ENCODE data around the gene MVB12B. TPM values are rescaled to one million over a fixed set of nuclear protein-coding genes. Genes with fewer than 3 reads are reported as not detected.

MVB12B gene
- total RNA-seq, 4 donors from 2014 or later, result 27.2 to 36.9 (median 33.2) TPM

GRCh38 chr9:126509718-126510117, 183.1 kb downstream of the MVB12B start:
- Histone ChIP-seq H3K4me3 (no peak overlapping the region), H3K4me1 (peaks cover 0 to 18% (median 5%) of the 10 kb centered on the region in 4 donors), H3K27me3 (peaks cover 0 to 26% of the 10 kb centered on the region in 2 donors), H3K9me3 (no peaks in the 10 kb centered on the region), H3K27ac (no peak overlapping the region), H3K36me3 (peaks cover 0 to 14% (median 0%) of the 10 kb centered on the region in 3 donors)
- TF ChIP-seq CTCF (IDR thresholded peaks at IDR 0.05) (no peak), POLR2A (IDR thresholded peaks at IDR 0.05) (no peak), EP300 (IDR thresholded peaks at IDR 0.05) (no peak)
- DNase-seq (ENCODE audit: low spot score in 2 of 2), result no peak
- 79 to 85% methylated on average over 4 to 5 of the region's 5 CpGs for WGBS, 2 donors

- H3K36me3 ChIP-seq, result peaks cover 0 to 5% (median 0%) of the 10 kb centered on the region in 3 donors
- H3K27me3 ChIP-seq, result peaks cover 0 to 31% of the 10 kb centered on the region in 2 donors
- no peak overlapping the region for H3K4me3 ChIP-seq
- peaks cover 0 to 26% (median 5%) of the 10 kb centered on the region in 4 donors for H3K4me1 ChIP-seq
- no peak for TF ChIP-seq POLR2A (IDR thresholded peaks at IDR 0.05)
- TF ChIP-seq EP300 (IDR thresholded peaks at IDR 0.05), result no peak
- TF ChIP-seq CTCF (IDR thresholded peaks at IDR 0.05), result no peak
- no peak for DNase-seq (ENCODE audit: low spot score in 2 of 2)
- H3K9me3 ChIP-seq, result no peaks in the 10 kb centered on the region
- no peak overlapping the region for H3K27ac ChIP-seq
- 52 to 66% methylated on average over 6 of the region's 6 CpGs for WGBS, 2 donors
These were observed 183.9 kb downstream of the MVB12B start for GRCh38 chr9:126510564-126510963.

- Histone ChIP-seq H3K27me3 (peaks cover 0 to 39% of the 10 kb centered on the region in 2 donors), H3K27ac (no peak overlapping the region)
- no peak for DNase-seq (ENCODE audit: low spot score in 2 of 2)
These were observed 184.8 kb downstream of the MVB12B start for GRCh38 chr9:126511411-126511810.

GRCh38 chr9:126513159-126514036, 186.8 kb downstream of the MVB12B start:
- H3K4me3 ChIP-seq, result peak overlapping the region in 1 of 4 donors; percentile 40
- no peak for DNase-seq (ENCODE audit: low spot score in 2 of 2)
- H3K27me3 ChIP-seq, result peaks cover 0 to 48% of the 10 kb centered on the region in 2 donors
- H3K9me3 ChIP-seq, result no peaks in the 10 kb centered on the region
- no peak for TF ChIP-seq POLR2A (IDR thresholded peaks at IDR 0.05)
- TF ChIP-seq EP300 (IDR thresholded peaks at IDR 0.05), result no peak
- no peak for TF ChIP-seq CTCF (IDR thresholded peaks at IDR 0.05)
- H3K4me1 ChIP-seq, result peaks cover 0 to 48% (median 16%) of the 10 kb centered on the region in 4 donors
- 63 to 75% methylated on average over 6 to 9 of the region's 13 CpGs for WGBS, 2 donors
- no peaks in the 10 kb centered on the region for H3K36me3 ChIP-seq
- H3K27ac ChIP-seq, result peak overlapping the region in 1 of 4 donors; percentile 35

More at GRCh38 chr9:126511411-126511810, 184.8 kb downstream of the MVB12B start:
- TF ChIP-seq EP300 (IDR thresholded peaks at IDR 0.05) (no peak), CTCF (IDR thresholded peaks at IDR 0.05) (no peak), POLR2A (IDR thresholded peaks at IDR 0.05) (no peak)
- peaks cover 0 to 35% (median 9%) of the 10 kb centered on the region in 4 donors for H3K4me1 ChIP-seq
- no peaks in the 10 kb centered on the region for H3K9me3 ChIP-seq
- H3K4me3 ChIP-seq, result no peak overlapping the region
- H3K36me3 ChIP-seq, result no peaks in the 10 kb centered on the region

Measured in tibial nerve (tissue), 4 donors.